HAP-1 (cell line): ENCODE measurements around the gene PAFAH2.

Experiments
- DNase-seq, 2 experiments: peaks; one replicate each; pipeline ENCODE4 v3.0.0-alpha.2; 2016 to 2020; ENCODE audit warnings: low spot score in 2 of 2
- H3K27me3 ChIP-seq: fragments of 250-450 bp; sonication (Bioruptor Pico); 2 replicates; pipeline ENCODE4 v1.5.1; 2020; ENCODE audit warnings: low read depth, mild to moderate bottlenecking, moderate library complexity
- H3K36me3 ChIP-seq: fragments of 250-450 bp; sonication (Bioruptor Pico); replicated peaks from 2 replicates; pipeline ENCODE4 v1.5.1; 2020; ENCODE audit warnings: mild to moderate bottlenecking
- H3K4me1 ChIP-seq: fragments of 250-450 bp; sonication (Bioruptor Pico); 2 replicates; pipeline ENCODE4 v1.5.1; 2020; ENCODE audit warnings: mild to moderate bottlenecking
- H3K4me3 ChIP-seq: fragments of 250-450 bp; sonication (Bioruptor Pico); 2 replicates; pipeline ENCODE4 v1.5.1; 2020; ENCODE audit warnings: mild to moderate bottlenecking, moderate library complexity
- H3K9me3 ChIP-seq: fragments of 250-450 bp; sonication (Bioruptor Pico); 2 replicates; pipeline ENCODE4 v1.5.1; 2020; ENCODE audit warnings: mild to moderate bottlenecking, moderate library complexity
- in situ Hi-C: fragments of 300-500 bp; cut with MboI; formaldehyde crosslinking; loops from 3 replicates; pipeline ENCODE4 v1.14.3; 2020; ENCODE audit warnings: low sequenced_read_pairs, inconsistent platforms, mixed read lengths

PAFAH2 gene

DNA sequence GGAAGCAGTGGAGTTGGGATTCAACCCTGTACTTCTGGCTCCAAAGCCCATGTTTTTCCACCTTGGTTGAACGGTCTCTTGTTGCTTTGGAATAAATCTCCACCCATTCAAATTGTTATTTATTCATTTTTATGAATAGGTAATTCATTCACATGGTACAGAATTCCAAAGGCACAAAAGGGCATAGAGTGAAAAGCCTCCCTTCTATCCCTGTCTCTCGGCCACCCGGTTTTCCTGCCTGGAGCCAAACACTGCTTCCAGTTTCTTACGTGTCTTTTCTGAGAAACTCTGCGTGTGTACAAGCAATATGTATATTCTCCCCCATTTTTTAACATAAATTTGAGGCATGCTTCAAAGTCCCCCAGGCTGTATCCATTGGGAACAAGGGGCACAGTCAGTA, 27.7 kb upstream of the PAFAH2 start:
- Histone ChIP-seq H3K9me3 (no peaks in the 10 kb centered on the region), H3K27me3 (no peaks in the 10 kb centered on the region), H3K4me3 (no peak overlapping the region), H3K4me1 (peaks cover 7% of the 10 kb centered on the region), H3K36me3 (no peaks in the 10 kb centered on the region)
- in situ Hi-C loops, result no loop called here
- DNase-seq, result peak; percentile 34 to 47

DNA sequence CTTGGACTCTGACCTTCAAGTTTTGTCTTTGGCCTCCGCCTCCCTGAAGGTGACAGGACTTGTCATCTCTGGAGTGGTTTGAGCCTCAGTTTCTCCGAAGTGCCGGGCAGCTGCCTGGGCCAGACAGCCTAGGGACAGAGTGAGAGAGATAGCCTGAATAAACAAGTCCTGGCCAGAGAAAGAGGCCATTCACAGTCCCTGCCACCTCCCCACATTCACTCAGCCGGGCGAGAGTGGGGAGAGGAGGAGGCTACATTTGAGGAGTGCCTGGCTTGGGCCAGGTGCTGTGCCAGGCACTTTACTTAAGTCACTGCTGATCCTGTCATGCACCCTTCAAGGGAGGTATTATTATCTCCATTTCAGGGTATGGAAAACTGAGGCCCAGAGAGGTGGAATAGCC, 27.2 kb upstream of the PAFAH2 start:
- in situ Hi-C loops, result no loop called here
- H3K27me3 ChIP-seq, result no peaks in the 10 kb centered on the region
- H3K36me3 ChIP-seq, result no peaks in the 10 kb centered on the region
- peaks cover 7% of the 10 kb centered on the region for H3K4me1 ChIP-seq
- DNase-seq, result no peak
- H3K9me3 ChIP-seq, result no peaks in the 10 kb centered on the region
- no peak overlapping the region for H3K4me3 ChIP-seq

DNA sequence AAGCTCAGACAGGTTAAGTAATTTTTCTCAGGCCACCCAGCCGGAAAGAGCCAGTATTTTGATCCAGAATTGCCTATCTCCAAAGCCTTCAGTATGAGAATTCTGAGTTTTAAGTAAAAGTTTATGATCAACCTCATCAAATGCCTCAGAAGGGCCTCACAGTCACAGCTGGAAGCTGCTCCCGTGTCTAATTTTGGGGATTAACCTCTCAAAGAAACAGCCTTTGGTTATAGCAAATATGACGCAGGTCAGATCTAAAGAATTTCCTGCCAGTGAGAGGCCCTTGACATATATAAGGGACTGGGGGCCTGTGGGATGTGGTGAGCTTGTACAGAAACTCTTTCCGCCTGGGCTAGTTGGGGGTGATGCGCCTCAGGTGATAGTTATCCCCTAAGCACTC, 26.0 kb upstream of the PAFAH2 start:
- in situ Hi-C loops, result no loop called here

GRCh38 chr1:26023009-26023408, 25.1 kb upstream of the PAFAH2 start:
- Histone ChIP-seq H3K4me3 (no peak overlapping the region), H3K36me3 (no peaks in the 10 kb centered on the region), H3K9me3 (no peaks in the 10 kb centered on the region), H3K27me3 (no peaks in the 10 kb centered on the region), H3K4me1 (peaks cover 7% of the 10 kb centered on the region)
- in situ Hi-C loops, result no loop called here
- DNase-seq, result no peak

More for the DNA sequence above, 26.0 kb upstream of the PAFAH2 start:
- H3K36me3 ChIP-seq, result no peaks in the 10 kb centered on the region
- peaks cover 7% of the 10 kb centered on the region for H3K4me1 ChIP-seq
- DNase-seq, result no peak
- no peaks in the 10 kb centered on the region for H3K27me3 ChIP-seq
- no peak overlapping the region for H3K4me3 ChIP-seq
- H3K9me3 ChIP-seq, result no peaks in the 10 kb centered on the region

DNA sequence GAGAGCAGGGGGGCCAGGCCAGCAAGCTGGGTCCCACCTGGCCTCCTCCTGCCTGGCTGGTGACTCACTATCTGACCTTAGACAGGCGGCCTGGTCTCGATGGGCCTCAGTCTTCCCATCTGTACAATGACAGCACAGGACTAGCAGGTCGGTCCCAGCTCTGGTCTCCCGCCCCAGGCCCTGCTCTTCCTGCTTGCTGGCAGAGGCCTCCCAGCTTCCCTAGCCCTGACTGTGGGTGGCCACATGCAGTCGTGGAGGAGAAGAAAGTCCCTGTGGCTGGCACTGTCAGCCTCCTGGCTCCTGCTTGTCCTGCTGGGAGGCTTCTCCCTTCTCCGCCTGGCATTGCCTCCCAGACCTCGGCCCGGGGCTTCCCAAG, 24.5 kb upstream of the PAFAH2 start:
- DNase-seq, result no peak
- no peaks in the 10 kb centered on the region for H3K36me3 ChIP-seq
- peaks cover 7% of the 10 kb centered on the region for H3K4me1 ChIP-seq
- H3K9me3 ChIP-seq, result no peaks in the 10 kb centered on the region
- H3K27me3 ChIP-seq, result no peaks in the 10 kb centered on the region
- in situ Hi-C loops, result no loop called here
- no peak overlapping the region for H3K4me3 ChIP-seq

- Histone ChIP-seq H3K36me3 (no peaks in the 10 kb centered on the region), H3K4me1 (peaks cover 7% of the 10 kb centered on the region), H3K4me3 (no peak within 1 kb of the TSS), H3K9me3 (no peaks in the 10 kb centered on the region), H3K27me3 (no peaks in the 10 kb centered on the region)
- in situ Hi-C loops, result no loop called here
- peak; percentile 21 to 54 for DNase-seq
These were observed 24.0 kb upstream of the PAFAH2 start, which contains the start of gene EXTL1 for GRCh38 chr1:26021647-26022403. EXTL1 (plus strand) TSS chr1:26021775; CDS start chr1:26022647, 872 bp downstream.

GRCh38 chr1:26020941-26021646, 23.2 kb upstream of the PAFAH2 start:
- H3K36me3 ChIP-seq, result no peaks in the 10 kb centered on the region
- H3K27me3 ChIP-seq, result no peaks in the 10 kb centered on the region
- in situ Hi-C loops, result no loop called here
- no peak for DNase-seq
- no peak overlapping the region for H3K4me3 ChIP-seq
- no peaks in the 10 kb centered on the region for H3K9me3 ChIP-seq
- H3K4me1 ChIP-seq, result peaks cover 7% of the 10 kb centered on the region

GRCh38 chr1:26020330-26020768, 22.5 kb upstream of the PAFAH2 start:
- Histone ChIP-seq H3K4me1 (peaks cover 6% of the 10 kb centered on the region), H3K4me3 (no peak overlapping the region), H3K27me3 (no peaks in the 10 kb centered on the region), H3K36me3 (no peaks in the 10 kb centered on the region), H3K9me3 (no peaks in the 10 kb centered on the region)
- DNase-seq, result no peak
- in situ Hi-C loops, result no loop called here

- no peak for DNase-seq
- in situ Hi-C loops, result no loop called here
- Histone ChIP-seq H3K36me3 (no peaks in the 10 kb centered on the region), H3K27me3 (no peaks in the 10 kb centered on the region), H3K4me1 (peaks cover 3% of the 10 kb centered on the region; the same call in 1 of the 2 replicates), H3K4me3 (no peak overlapping the region), H3K9me3 (no peaks in the 10 kb centered on the region)
These were observed 21.9 kb upstream of the PAFAH2 start for GRCh38 chr1:26019641-26020315.

DNA sequence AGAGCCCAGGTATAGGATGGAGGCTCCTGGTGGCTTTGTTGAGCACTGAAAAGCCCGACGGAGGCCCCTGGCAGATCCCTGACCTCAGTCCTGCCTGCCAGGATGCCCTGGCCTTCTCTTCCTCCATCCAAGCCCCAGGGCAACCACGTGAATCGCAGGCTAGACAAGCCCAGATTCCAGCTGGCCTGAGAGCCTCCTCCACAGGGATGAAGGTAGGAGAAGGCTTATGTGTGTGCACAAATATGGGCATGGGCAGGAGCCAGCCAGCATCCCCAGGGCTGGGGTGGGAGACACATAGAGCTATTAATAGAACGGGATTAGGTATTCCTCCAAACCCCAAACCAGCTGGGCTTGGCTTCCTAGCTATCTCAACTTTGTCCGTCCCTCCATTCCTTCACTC, 19.7 kb upstream of the PAFAH2 start:
- Histone ChIP-seq H3K27me3 (no peaks in the 10 kb centered on the region), H3K4me1 (peaks cover 3% of the 10 kb centered on the region; the same call in 1 of the 2 replicates), H3K36me3 (no peaks in the 10 kb centered on the region), H3K9me3 (no peaks in the 10 kb centered on the region), H3K4me3 (no peak overlapping the region)
- in situ Hi-C loops, result no loop called here
- DNase-seq, result no peak

DNA sequence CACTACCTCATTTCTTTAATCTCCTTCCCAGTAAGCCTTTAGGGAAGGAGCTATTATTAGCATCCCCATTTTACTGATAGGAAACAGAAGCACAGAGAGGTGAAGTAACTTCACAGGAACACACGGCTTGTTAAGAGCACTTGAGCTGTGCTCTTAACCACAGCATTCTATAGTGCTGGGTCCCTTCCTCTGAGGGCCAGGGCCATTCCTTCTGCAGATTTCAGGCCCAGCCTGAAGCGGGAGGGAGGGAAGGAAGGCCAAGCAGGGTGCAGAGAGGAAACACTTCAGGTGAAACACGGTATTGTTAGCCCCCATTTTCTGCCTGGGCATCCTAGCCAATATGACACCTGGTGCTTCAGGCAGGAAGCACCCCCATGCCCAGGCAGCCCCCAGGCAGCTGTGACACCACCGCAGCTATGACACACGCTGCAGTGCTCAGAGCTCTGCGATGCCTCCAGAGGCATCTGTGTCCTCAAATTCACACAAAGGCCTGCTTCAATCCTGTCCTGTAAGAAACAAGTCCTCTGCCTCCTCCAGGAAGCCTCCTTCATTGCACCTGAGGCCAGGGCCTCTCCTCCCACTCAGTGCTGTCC, 19.2 kb upstream of the PAFAH2 start:
- Histone ChIP-seq H3K4me3 (no peak overlapping the region), H3K4me1 (peaks cover 3% of the 10 kb centered on the region; the same call in 1 of the 2 replicates), H3K9me3 (no peaks in the 10 kb centered on the region), H3K27me3 (no peaks in the 10 kb centered on the region), H3K36me3 (no peaks in the 10 kb centered on the region)
- DNase-seq, result no peak
- in situ Hi-C loops, result no loop called here

- no peak for DNase-seq
- no peaks in the 10 kb centered on the region for H3K27me3 ChIP-seq
- H3K36me3 ChIP-seq, result no peaks in the 10 kb centered on the region
- H3K4me3 ChIP-seq, result no peak overlapping the region
- peaks cover 3% of the 10 kb centered on the region; the same call in 1 of the 2 replicates for H3K4me1 ChIP-seq
- H3K9me3 ChIP-seq, result no peaks in the 10 kb centered on the region
- in situ Hi-C loops, result no loop called here
These were observed 18.5 kb upstream of the PAFAH2 start for GRCh38 chr1:26016258-26016952.

- peak; percentile 27 to 45 for DNase-seq
- Histone ChIP-seq H3K4me3 (no peak overlapping the region), H3K36me3 (no peaks in the 10 kb centered on the region), H3K4me1 (peaks cover 3% of the 10 kb centered on the region; the same call in 1 of the 2 replicates), H3K27me3 (no peaks in the 10 kb centered on the region), H3K9me3 (no peaks in the 10 kb centered on the region)
- in situ Hi-C loops, result no loop called here
These were observed 17.5 kb upstream of the PAFAH2 start for GRCh38 chr1:26015358-26015757.
